HFFc6 (cell line): Measurements from ENCODE around the gene MLC1. TPM values are rescaled to one million over a fixed set of nuclear protein-coding genes. Genes with fewer than 3 reads are reported as not detected.

Experiments used
- DNase-seq: peaks from one replicate; pipeline ENCODE4 v3.0.0-alpha.2; 2018
- H3K27ac Mint-ChIP-seq: 2 replicates; pipeline ENCODE4 v1.8.0; 2020; ENCODE audit warnings: mild to moderate bottlenecking, mixed read lengths
- H3K27me3 Mint-ChIP-seq: 2 replicates; pipeline ENCODE4 v1.8.0; 2021; ENCODE audit warnings: mild to moderate bottlenecking, moderate library complexity, mixed read lengths; ENCODE audit not compliant: insufficient read depth
- H3K36me3 Mint-ChIP-seq: 2 replicates; pipeline ENCODE4 v1.8.0; 2021; ENCODE audit warnings: low read depth, mixed read lengths
- H3K4me1 Mint-ChIP-seq: 2 replicates; pipeline ENCODE4 v1.8.0; 2020; ENCODE audit warnings: low read depth, mixed read lengths
- H3K4me3 Mint-ChIP-seq: 2 replicates; pipeline ENCODE4 v1.8.0; 2020; ENCODE audit warnings: mild to moderate bottlenecking, moderate library complexity, mixed read lengths
- H3K9me3 Mint-ChIP-seq: 2 replicates; pipeline ENCODE4 v1.8.0; 2020; ENCODE audit warnings: mild to moderate bottlenecking, mixed read lengths
- CTCF ChIP-seq: fragments of 200-600 bp; sonication (generic); IDR thresholded peaks from 2 replicates; pipeline ENCODE4 v1.5.0; 2021; ENCODE audit warnings: antibody characterized with exemption, mild to moderate bottlenecking
- total RNA-seq, 6 experiments: library from RNA; stranded (reverse); fragmentation: NEBNext Ultra II Directional; extraction: Animal tissue kit (Norgen Biotek cat#: 25700); gene quantifications; 2 replicates in 1 of 6; 3 replicates in 5 of 6; pipeline ENCODE4 v1.2.3, GENCODE V29; 2021

The MLC1 gene
- total RNA-seq, 6 experiments from 2014 or later = not detected

- Mint-ChIP-seq H3K9me3 (peaks cover 21% of the 10 kb centered on the region), H3K27ac (no peak overlapping the region), H3K4me1 (peaks cover 18% of the 10 kb centered on the region), H3K36me3 (peaks cover 5% of the 10 kb centered on the region; the same call in 1 of the 2 replicates), H3K4me3 (no peak overlapping the region), H3K27me3 (peaks cover 2% of the 10 kb centered on the region)
- no peak for DNase-seq
- no peak for TF ChIP-seq CTCF
Measured at GRCh38 chr22:50123119-50123518, 37.9 kb upstream of the MLC1 start.

DNA sequence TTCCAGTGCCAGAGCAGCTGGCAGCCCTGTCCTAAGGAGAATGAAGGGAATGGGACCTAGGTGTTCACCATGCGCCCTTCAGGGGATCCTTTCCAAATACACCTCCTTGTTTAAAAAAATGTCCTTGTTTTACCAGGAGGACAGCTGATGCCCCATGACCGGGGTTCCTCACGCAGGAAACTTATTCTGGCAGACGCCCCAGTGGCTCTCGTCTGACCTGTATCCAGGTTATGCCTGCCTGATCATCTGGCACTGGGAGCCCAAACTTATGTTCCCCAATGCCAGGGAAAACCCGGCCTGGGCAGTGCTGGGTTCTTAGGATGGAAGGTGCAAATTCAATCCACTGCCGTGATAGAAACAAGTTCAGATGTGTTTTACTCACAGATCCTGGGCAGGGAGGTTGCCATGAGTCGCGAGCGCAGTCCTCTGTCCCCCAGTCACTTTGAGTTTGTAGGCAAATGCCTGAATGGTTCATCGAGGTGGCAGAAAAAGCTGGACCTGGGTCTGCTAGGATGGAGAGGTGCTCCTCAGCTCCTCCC, 36.0 kb upstream of the MLC1 start:
- no peak for DNase-seq
- Mint-ChIP-seq H3K36me3 (peaks cover 5% of the 10 kb centered on the region; the same call in 1 of the 2 replicates), H3K9me3 (peaks cover 21% of the 10 kb centered on the region), H3K27ac (no peak overlapping the region), H3K4me3 (no peak overlapping the region), H3K27me3 (no peaks in the 10 kb centered on the region; the same call in none of the 2 replicates), H3K4me1 (peaks cover 22% of the 10 kb centered on the region)
- no peak for TF ChIP-seq CTCF

- no peak for DNase-seq
- Mint-ChIP-seq H3K27me3 (no peaks in the 10 kb centered on the region; the same call in none of the 2 replicates), H3K4me3 (no peak overlapping the region), H3K4me1 (peaks cover 35% of the 10 kb centered on the region), H3K27ac (no peak overlapping the region), H3K36me3 (peaks cover 5% of the 10 kb centered on the region; the same call in 1 of the 2 replicates), H3K9me3 (peaks cover 21% of the 10 kb centered on the region)
- no peak for TF ChIP-seq CTCF
Measured at GRCh38 chr22:50119768-50120251, 34.6 kb upstream of the MLC1 start.

GRCh38 chr22:50119169-50119767, 34.0 kb upstream of the MLC1 start:
- Mint-ChIP-seq H3K27ac (no peak overlapping the region), H3K27me3 (no peaks in the 10 kb centered on the region; the same call in none of the 2 replicates), H3K36me3 (peaks cover 5% of the 10 kb centered on the region; the same call in 1 of the 2 replicates), H3K9me3 (peaks cover 19% of the 10 kb centered on the region), H3K4me3 (no peak overlapping the region), H3K4me1 (peaks cover 40% of the 10 kb centered on the region)
- no peak for TF ChIP-seq CTCF
- DNase-seq = no peak

GRCh38 chr22:50118557-50119168, 33.4 kb upstream of the MLC1 start:
- H3K36me3 Mint-ChIP-seq = peaks cover 4% of the 10 kb centered on the region; the same call in 1 of the 2 replicates
- peaks cover 12% of the 10 kb centered on the region for H3K9me3 Mint-ChIP-seq
- no peak for TF ChIP-seq CTCF
- peak; percentile 80 for DNase-seq
- H3K4me3 Mint-ChIP-seq = peak overlapping the region; percentile 29; the same call in 1 of the 2 replicates
- peaks cover 46% of the 10 kb centered on the region for H3K4me1 Mint-ChIP-seq
- peak overlapping the region; percentile 25; the same call in 1 of the 2 replicates for H3K27ac Mint-ChIP-seq
- H3K27me3 Mint-ChIP-seq = no peaks in the 10 kb centered on the region; the same call in 1 of the 2 replicates
